Forelimb muscle (tissue), 1 donor: ENCODE measurements around the gene PLXNA4. TPM values are rescaled to one million over a fixed set of nuclear protein-coding genes. Genes with fewer than 3 reads are reported as not detected.

Source experiments
- DNase-seq: peaks from one replicate; pipeline ENCODE4 v3.0.0-alpha.2; 2013; ENCODE audit warnings: low read depth
- polyA plus RNA-seq: library from polyadenylated mRNA; unstranded; fragments of 120-200 nt; gene quantifications from one replicate; pipeline ENCODE4 v1.2.1, GENCODE V29; 2013; ENCODE audit not compliant: insufficient read length

The PLXNA4 gene
- polyA plus RNA-seq, 1 donor: 4.9 TPM

- no peak for DNase-seq
These were observed 313.1 kb downstream of the PLXNA4 start for GRCh38 chr7:132263151-132263550.

DNA sequence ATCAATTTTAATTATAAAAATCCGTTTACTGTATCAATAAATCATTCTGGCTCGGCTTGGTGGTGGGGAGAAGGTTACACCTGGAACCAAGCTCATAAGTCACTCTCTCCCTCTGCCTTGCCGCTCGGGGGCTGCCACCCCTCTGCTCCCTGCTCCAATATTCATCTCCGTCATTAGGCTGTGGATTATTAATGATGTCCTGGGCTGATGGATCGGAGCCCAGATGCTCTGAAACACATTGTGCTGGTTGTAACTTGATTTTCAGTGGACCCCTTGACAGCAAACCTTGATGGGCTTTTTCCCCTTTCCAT is 314.2 kb downstream of the PLXNA4 start:
- no peak for DNase-seq

GRCh38 chr7:132261327-132262159 is 314.7 kb downstream of the PLXNA4 start:
- DNase-seq: no peak

GRCh38 chr7:132258231-132258630 is 318.0 kb downstream of the PLXNA4 start:
- DNase-seq: no peak

DNA sequence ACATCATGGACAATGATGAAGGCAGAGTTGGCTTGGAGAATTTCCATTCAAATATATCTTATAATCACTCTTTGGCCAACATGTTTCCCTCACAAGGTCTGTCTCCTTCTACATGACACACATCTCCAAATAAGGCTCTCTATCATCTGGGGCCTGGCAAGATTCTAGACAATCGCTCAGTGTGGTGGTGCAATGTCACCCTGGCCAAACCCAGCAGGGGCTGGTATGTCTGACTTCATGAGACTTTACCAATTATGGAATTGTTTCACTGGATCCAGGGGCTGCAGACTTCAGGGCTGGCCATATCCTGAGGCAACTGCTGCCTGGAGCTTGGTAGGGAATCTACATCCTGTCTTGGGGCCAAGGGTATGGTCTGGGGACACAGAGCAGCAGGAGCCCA is 319.0 kb downstream of the PLXNA4 start:
- no peak for DNase-seq

- DNase-seq: no peak
These were observed 319.5 kb downstream of the PLXNA4 start for GRCh38 chr7:132256721-132257212.

GRCh38 chr7:132255898-132256297 is 320.4 kb downstream of the PLXNA4 start:
- no peak for DNase-seq

- DNase-seq: no peak
These were observed 321.0 kb downstream of the PLXNA4 start for GRCh38 chr7:132255115-132255797.

- DNase-seq: no peak
These were observed 321.8 kb downstream of the PLXNA4 start for GRCh38 chr7:132254455-132254854.

DNA sequence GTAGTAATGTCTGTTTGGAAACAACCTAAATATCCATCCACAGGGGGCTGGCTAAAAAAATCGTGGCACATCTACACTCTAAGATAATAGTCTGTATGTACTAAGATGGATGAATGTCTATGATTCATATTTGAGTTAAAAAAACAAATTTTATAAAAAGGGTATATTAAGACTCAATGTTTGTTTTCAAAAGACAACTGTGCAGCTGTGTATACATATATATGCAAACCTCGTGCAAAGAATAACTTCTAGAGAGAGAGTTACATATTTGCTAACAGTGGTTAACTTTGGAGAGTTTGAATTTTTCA is 323.5 kb downstream of the PLXNA4 start:
- no peak for DNase-seq

DNA sequence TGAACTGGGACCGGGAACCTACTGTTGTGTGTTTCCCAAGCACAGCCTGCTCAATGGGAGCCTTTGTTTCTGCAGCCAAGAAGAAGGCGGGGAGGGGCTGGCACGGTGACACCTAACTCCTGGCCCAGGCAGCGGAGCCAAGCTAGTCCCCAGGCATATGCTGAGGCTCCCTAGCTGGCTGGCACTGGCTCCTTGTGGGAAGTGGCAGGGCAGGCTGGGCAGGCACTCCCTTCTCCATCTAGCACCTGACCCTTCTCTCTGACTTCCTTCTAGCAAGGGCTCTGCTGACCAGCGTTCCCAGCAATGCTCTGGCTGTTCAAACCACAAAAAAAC is 325.0 kb downstream of the PLXNA4 start:
- no peak for DNase-seq

DNA sequence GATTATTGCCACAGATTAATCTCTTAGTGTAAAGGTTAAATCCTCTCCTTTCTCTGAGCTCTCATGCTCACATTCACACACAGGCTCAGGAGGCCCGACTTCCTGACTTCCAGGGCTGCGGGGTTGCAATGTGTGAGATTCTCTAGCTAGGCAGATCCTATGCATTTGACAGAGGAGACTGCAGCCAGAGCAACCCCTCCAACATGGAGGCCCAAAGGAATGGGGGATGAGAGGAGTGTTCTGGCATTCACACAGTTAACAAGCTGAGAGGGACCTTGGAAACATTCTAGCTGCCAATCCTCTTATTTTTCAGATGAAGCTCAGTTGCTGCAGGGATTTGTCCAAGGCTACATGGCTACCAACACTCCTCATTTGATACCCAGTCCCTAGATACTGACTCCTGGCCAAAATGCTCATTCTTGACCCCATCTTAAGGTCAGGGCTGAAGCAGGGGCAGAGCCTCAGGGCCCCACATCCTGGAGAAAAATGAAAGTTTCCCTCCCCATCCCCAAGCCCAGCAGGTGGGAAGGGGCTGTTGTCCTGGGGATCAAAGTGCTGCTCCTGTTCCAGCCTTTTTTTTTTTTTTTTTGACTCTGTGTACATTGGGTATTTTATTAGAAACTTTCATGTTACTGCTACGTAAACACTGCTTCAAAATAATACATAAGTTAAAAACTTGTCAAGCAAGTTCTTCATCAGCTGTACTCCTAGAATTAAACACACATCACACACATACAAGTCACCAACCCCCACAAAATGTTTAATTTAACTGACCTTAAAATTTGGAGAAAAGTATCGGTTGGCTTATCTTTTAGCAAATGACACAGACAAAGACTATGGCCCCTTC is 325.6 kb downstream of the PLXNA4 start:
- DNase-seq: no peak

GRCh38 chr7:132249256-132249971 is 326.9 kb downstream of the PLXNA4 start:
- DNase-seq: no peak

DNA sequence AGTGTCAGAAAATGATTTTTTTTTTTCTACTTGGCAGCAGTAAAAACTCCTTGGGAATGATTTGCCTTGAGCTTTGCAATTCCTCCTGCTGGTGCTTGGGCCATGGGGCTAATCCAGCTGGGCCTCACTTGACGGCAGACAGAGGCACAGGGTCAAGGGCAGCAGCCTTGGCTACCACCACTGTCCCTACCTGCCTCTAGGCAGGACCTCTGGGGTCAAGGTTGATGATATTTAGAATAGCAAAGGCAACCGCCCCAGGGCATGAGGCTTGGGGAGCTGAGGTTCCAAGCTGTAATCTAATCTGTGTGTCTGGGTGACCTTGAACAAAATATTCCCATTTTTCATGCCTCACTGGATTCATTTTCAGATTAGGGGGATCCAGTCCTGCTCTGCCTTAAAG is 327.4 kb downstream of the PLXNA4 start:
- no peak for DNase-seq

GRCh38 chr7:132247995-132248618 is 328.2 kb downstream of the PLXNA4 start:
- no peak for DNase-seq

- DNase-seq: no peak
These were observed 329.7 kb downstream of the PLXNA4 start for GRCh38 chr7:132246591-132246990.

- DNase-seq: no peak
These were observed 330.7 kb downstream of the PLXNA4 start for GRCh38 chr7:132245539-132245938.

DNA sequence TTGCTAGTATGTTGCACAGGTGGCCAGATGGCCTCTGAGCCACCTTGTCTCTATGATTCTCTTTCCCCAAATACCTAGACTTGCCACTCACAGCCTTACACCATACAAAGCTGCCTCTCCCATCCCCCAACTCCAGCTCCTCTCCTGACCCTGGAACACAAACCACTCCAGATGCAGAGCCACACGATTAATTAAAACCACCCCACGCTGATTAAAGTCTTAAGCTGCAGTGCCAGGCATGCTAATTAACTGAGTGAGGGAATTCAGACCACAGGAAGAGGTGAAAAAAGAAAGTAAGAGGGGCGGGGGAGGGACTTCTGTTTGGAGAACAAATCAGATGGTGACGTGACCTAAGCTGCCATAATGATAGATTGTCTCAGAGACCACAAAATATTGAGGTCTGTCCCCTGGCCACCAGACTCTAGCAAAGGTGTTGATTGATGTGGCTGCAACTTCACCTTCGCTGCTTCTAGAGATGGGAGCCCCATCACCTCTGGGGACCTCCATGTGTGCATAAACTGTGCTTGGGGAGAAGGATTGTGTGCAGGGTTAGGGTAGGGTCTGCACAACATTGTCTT is 331.3 kb downstream of the PLXNA4 start:
- no peak for DNase-seq

- no peak for DNase-seq
These were observed 332.8 kb downstream of the PLXNA4 start for GRCh38 chr7:132243463-132243862.

GRCh38 chr7:132243051-132243450 is 333.2 kb downstream of the PLXNA4 start:
- no peak for DNase-seq

DNA sequence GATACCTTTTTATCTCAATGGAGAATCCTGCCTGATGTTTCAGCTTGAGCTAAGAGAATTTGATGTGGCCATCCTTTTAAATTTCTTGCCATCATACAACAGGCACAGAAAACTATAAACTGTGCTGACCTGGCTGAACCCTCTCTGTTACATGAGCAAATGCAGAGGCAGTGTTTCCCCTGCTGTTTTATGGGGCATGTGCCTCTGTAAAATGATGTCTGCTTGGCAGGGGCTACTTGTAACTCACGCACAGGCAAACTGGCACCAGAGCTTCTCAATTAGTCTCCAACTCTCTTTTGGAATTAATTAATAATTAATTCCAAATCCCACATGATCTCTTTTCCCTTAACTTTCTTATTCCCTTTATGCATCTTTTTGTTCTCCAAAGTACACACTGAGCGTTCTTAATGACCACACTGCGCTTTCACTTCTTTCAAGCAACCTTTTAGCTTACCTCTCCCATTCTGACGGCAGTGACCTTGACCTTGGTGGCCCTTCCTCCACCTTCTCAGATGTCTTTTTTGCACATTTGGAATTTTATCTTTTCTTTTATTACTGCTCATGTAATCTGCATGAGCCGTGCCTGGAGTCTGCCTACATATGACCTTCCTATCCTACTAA is 334.0 kb downstream of the PLXNA4 start:
- no peak for DNase-seq
